ENCODE measurements around the gene TPRG1. TPM values are rescaled to one million over a fixed set of nuclear protein-coding genes. Genes with fewer than 3 reads are reported as not detected.

Gene TPRG1
- total and polyA plus RNA-seq, 2 of the 8 experiments (the other 6 are each of a cell fraction or from before 2014, with no cell fraction given): 0.37 to 0.47 TPM

GRCh38 chr3:189237526-189237925 is 65.8 kb downstream of the TPRG1 start (continued):
- TF ChIP-seq CHD7 (IDR thresholded peaks at IDR 0.05; ENCODE audit: insufficient replicate concordance, low read length) (no peak), POLR2A (IDR thresholded peaks at IDR 0.05; ENCODE audit: control extremely low read depth in 1 of 2, low read depth in 2 of 2, low read length in 2 of 2) (no peak), SRF (IDR thresholded peaks at IDR 0.05; ENCODE audit: low read depth, low read length) (no peak), BRCA1 (IDR thresholded peaks at IDR 0.05; ENCODE audit: low read depth, low read length) (no peak), SIN3A (conservative IDR thresholded peaks at IDR 0.05 in 1 of 2, IDR thresholded peaks at IDR 0.05 in 1 of 2; ENCODE audit: low read depth in 1 of 2, low read length in 2 of 2) (no peak)
- TF ChIP-seq, protein P1, sequence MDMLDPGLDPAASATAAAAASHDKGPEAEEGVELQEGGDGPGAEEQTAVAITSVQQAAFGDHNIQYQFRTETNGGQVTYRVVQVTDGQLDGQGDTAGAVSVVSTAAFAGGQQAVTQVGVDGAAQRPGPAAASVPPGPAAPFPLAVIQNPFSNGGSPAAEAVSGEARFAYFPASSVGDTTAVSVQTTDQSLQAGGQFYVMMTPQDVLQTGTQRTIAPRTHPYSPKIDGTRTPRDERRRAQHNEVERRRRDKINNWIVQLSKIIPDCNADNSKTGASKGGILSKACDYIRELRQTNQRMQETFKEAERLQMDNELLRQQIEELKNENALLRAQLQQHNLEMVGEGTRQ (IDR thresholded peaks at IDR 0.05; ENCODE audit: low read length): no peak

Data from H1 (cell line).